ENCODE data around the gene TMPRSS9. TPM values are rescaled to one million over a fixed set of nuclear protein-coding genes. Genes with fewer than 3 reads are reported as not detected.

Gene TMPRSS9
- 1 to 10 TPM in 1 of 4 donors, under 1 TPM in 2, not detected in 1; 0.54 to 2.5 (median 0.85) TPM for total RNA-seq

GRCh38 chr19:2359992-2360685, at the start of gene TMPRSS9:
Gene TMPRSS9, plus strand, starts transcription at chr19:2360265. Its CDS starts 29,521 bp downstream, at chr19:2389786.
- TF ChIP-seq CTCF (IDR thresholded peaks at IDR 0.05) (no peak), POLR2A (IDR thresholded peaks at IDR 0.05) (no peak)
- Histone ChIP-seq H3K4me1 (no peaks in the 10 kb centered on the region), H3K4me3 (no peak within 1 kb of the TSS), H3K36me3 (no peaks in the 10 kb centered on the region), H3K27ac (no peak within 1 kb of the TSS), H3K9me3 (no peaks in the 10 kb centered on the region), H3K27me3 (peaks cover 0 to 16% of the 10 kb centered on the region in 2 donors)
- no peak for DNase-seq

- peaks cover 0 to 29% of the 10 kb centered on the region in 2 donors for H3K27me3 ChIP-seq
Measured at GRCh38 chr19:2311093-2311492, 49.0 kb upstream of the TMPRSS9 start.

GRCh38 chr19:2312820-2313501, 47.1 kb upstream of the TMPRSS9 start:
- H3K4me1 ChIP-seq, result peaks cover 0 to 7% (median 0%) of the 10 kb centered on the region in 4 donors
- H3K36me3 ChIP-seq, result no peaks in the 10 kb centered on the region
- H3K27ac ChIP-seq, result no peak overlapping the region
- TF ChIP-seq POLR2A (IDR thresholded peaks at IDR 0.05), result no peak
- no peak for TF ChIP-seq CTCF (IDR thresholded peaks at IDR 0.05)
- no peak overlapping the region for H3K4me3 ChIP-seq
- peaks cover 0 to 3% (median 0%) of the 10 kb centered on the region in 4 donors for H3K9me3 ChIP-seq
- DNase-seq, result no peak
- H3K27me3 ChIP-seq, result peaks cover 0 to 17% of the 10 kb centered on the region in 2 donors

More at GRCh38 chr19:2311093-2311492, 49.0 kb upstream of the TMPRSS9 start:
- Histone ChIP-seq H3K4me1 (peaks cover 0 to 9% (median 2%) of the 10 kb centered on the region in 4 donors), H3K27ac (no peak overlapping the region), H3K9me3 (peaks cover 0 to 3% (median 0%) of the 10 kb centered on the region in 4 donors), H3K4me3 (no peak overlapping the region), H3K36me3 (no peaks in the 10 kb centered on the region)
- no peak for DNase-seq
- TF ChIP-seq CTCF (IDR thresholded peaks at IDR 0.05) (no peak), POLR2A (IDR thresholded peaks at IDR 0.05) (no peak)

- no peak for DNase-seq
- H3K4me1 ChIP-seq, result peaks cover 0 to 8% (median 3%) of the 10 kb centered on the region in 4 donors
- H3K4me3 ChIP-seq, result no peak overlapping the region
- no peaks in the 10 kb centered on the region for H3K36me3 ChIP-seq
- H3K27me3 ChIP-seq, result peaks cover 0 to 12% of the 10 kb centered on the region in 2 donors
- TF ChIP-seq POLR2A (IDR thresholded peaks at IDR 0.05) (no peak), CTCF (IDR thresholded peaks at IDR 0.05) (no peak)
- H3K27ac ChIP-seq, result peak overlapping the region in 1 of 4 donors; percentile 58
- H3K9me3 ChIP-seq, result peaks cover 0 to 3% (median 0%) of the 10 kb centered on the region in 4 donors
Measured at GRCh38 chr19:2315121-2315817, 44.8 kb upstream of the TMPRSS9 start.

GRCh38 chr19:2315818-2316353, 44.2 kb upstream of the TMPRSS9 start:
- peaks cover 0 to 8% (median 3%) of the 10 kb centered on the region in 4 donors for H3K4me1 ChIP-seq
- peaks cover 0 to 12% of the 10 kb centered on the region in 2 donors for H3K27me3 ChIP-seq
- H3K27ac ChIP-seq, result peak overlapping the region in 1 of 4 donors; percentile 58
- peaks cover 0 to 3% (median 0%) of the 10 kb centered on the region in 4 donors for H3K9me3 ChIP-seq
- no peaks in the 10 kb centered on the region for H3K36me3 ChIP-seq
- peak; percentile 64 to 80 (median 69) for DNase-seq
- TF ChIP-seq CTCF (IDR thresholded peaks at IDR 0.05) (peak; percentile 23 to 72 (median 50)), POLR2A (IDR thresholded peaks at IDR 0.05) (no peak)
- no peak overlapping the region for H3K4me3 ChIP-seq

All from Peyer's patch (tissue), 4 donors.